M059J (cell line): ENCODE measurements around the gene SMCHD1. TPM values are rescaled to one million over a fixed set of nuclear protein-coding genes. Genes with fewer than 3 reads are reported as not detected.
A peak's percentile ranks its signal among the peaks of the same experiment; 100 is the strongest.
"Not testable (repeated sequence)": the region's sequence is repeated elsewhere in the genome, so short reads cannot be mapped to it uniquely, and the experiment has no call there.

Source experiments
- DNase-seq: peaks from one replicate; pipeline ENCODE4 v3.0.0-alpha.2; 2012; ENCODE audit warnings: low read depth
- total RNA-seq: library from RNA; depleted of rRNA; stranded (reverse); fragments of >200 nt; shearing (Covaris generic); gene quantifications from 2 replicates; pipeline ENCODE4 v1.2.3, GENCODE V29; 2014

SMCHD1 gene
- total RNA-seq, 1 experiment from 2014 or later = 38.3 TPM

DNA sequence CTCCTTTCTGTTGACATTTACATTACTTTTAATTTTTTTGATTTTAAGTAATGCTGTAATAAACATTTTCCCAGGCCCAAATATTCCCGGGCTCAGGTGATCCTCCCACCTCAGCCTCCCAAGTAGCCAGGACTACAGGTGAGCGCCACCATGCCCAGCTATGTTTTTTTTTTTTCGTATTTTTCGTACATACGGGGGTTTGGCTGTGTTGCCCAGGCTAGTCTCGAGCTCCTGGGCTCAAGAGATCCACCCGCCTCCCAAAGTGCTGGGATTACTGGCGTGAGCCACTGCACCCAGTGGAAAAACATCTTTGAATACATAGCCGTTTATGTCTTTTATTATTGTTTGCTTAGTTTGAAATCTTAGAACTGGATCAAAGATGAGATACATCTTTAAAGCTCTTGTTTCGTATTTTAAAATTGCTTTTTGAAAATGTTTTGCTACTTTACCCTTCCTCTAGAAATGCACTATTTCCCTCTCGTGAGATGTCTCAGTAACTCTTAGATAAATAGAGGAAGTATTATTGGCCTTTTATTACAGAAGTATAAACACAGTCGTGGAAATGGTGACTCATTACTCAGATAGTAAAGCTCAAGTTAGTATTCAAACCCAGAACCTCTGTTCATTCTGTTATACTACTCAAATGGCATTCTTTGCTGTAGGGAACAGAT lies 2.4 kb downstream of the SMCHD1 start:
- DNase-seq = peak; percentile 86

DNA sequence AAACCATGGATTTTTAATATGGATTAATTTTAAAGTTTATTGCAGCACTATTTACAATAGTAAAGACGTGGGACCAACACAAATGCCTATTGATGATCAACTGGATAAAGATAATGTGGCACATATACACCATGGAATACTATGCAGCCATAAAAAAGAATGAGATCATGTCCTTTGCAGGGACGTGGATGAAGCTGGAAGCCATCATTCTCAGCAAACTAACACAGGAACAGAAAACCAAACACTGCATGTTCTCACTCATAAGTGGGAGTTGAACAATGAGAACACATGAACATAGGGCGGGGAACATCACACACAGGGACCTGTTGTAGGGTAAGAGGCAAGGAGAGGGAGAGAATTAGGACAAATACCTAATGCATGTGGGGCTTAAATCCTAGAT lies 5.3 kb downstream of the SMCHD1 start:
- DNase-seq = not testable (repeated sequence)

- DNase-seq = not testable (repeated sequence)
These were observed 6.8 kb downstream of the SMCHD1 start for GRCh38 chr18:2662288-2662687.

GRCh38 chr18:2662990-2663389 lies 7.5 kb downstream of the SMCHD1 start:
- DNase-seq = no peak

- no peak for DNase-seq
These were observed 16.9 kb downstream of the SMCHD1 start for GRCh38 chr18:2672410-2672809.

DNA sequence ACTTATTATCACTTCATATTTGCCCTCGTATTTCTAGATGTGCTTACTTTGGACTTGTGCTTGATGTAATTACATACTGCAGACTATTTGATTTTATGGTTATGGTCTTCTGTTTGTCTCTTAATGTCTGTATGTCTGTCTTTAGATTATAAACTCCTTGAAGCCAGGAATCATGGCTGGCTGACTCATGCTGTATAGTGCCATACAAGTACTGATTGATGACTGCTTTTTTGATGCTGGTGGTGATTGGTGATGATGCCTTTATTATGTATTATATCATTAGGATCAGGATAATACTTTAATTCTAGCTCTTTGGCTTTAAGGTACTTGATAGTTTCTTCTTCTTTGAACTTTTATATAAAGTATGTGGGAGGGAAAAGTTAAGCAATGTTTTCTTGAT lies 17.3 kb downstream of the SMCHD1 start:
- DNase-seq = no peak

DNA sequence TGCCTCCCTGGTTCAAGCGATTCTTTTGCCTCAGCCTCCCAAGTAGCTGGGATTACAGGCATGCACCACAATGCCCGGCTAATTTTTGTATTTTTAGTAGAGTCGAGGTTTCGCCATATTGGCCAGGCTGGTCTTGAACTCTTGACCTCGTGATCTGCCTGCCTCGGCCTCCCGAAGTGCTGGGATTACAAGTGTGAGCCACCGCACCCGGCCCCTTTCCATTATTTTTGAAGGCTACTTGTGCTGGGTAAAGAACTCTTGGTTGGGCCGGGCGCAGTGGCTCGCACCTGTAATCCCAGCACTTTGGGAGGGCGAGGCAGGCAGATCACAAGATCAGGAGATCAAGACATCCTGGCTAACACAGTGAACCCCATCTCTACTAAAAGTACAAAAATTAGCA lies 23.4 kb downstream of the SMCHD1 start:
- not testable (repeated sequence) for DNase-seq

DNA sequence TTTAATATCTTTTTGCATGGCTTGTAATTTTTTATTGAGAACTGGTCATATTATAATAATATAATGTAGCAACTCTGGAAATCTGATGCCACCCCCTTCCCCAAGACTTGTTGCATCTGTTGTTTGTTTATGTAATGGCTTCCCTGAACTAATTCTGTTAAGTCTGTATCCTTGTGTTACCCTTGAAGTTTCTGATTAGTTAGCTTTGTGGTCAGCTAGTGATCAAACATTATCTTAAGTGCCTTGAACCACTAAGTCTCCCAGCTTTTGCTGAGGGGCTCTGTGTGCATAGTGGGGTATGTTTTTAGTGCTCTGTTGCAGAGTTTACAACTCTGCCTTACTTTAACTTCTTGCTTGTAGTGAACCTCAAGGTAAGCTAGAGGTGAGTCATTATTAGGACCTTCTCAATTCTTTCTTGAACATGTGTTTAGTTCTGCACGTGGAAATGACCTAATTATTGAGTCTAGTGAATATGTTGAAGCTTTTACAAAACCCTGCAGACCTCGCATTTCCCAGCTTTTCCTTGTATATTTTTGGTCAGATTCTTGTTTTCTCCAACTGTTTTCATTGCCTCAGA lies 24.8 kb downstream of the SMCHD1 start:
- DNase-seq = no peak

GRCh38 chr18:2681993-2682603 lies 26.6 kb downstream of the SMCHD1 start:
- DNase-seq = no peak

GRCh38 chr18:2683055-2683454 lies 27.5 kb downstream of the SMCHD1 start:
- no peak for DNase-seq

- DNase-seq = peak; percentile 4
These were observed 30.9 kb downstream of the SMCHD1 start for GRCh38 chr18:2686349-2686968.

- DNase-seq = no peak
These were observed 32.0 kb downstream of the SMCHD1 start for GRCh38 chr18:2687390-2688001.

GRCh38 chr18:2692508-2692907 lies 37.0 kb downstream of the SMCHD1 start:
- no peak for DNase-seq

DNA sequence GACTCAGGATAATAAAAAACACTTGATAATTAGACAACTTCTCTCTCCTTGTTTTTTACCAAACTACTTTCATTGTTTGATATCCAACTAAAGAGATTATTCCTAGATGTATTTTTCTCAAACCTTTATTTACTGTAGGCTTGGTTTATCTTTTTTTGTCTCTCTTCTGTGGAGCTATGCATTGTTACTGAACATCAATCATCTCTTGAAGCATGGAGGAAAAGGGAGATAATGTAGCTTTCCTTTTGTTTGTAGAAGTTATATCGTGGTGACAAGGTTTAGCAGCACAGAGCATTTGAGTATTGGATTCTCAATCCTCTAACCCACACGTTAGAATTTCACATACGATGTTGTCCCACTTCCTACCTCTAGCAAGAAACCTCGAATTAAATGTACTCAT lies 41.7 kb downstream of the SMCHD1 start:
- no peak for DNase-seq

DNA sequence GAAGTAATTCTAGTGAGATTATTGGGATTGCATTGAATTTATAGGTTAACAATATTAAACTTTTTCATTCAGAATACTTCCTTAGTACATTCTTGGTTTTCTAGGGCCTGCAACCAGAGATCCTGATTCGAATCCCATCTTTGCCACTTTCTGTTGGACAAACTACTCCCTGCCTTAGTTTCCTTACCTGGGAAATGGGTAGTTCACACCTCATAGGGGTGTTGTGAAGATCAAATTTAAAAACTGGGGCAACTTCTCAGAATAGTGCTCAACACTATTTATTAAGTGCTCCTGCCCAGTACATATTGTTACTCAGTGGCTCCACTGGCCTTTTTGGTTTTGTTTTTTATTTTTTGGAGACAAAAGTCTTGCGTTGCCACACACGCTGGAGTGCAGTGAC lies 43.5 kb downstream of the SMCHD1 start:
- no peak for DNase-seq

DNA sequence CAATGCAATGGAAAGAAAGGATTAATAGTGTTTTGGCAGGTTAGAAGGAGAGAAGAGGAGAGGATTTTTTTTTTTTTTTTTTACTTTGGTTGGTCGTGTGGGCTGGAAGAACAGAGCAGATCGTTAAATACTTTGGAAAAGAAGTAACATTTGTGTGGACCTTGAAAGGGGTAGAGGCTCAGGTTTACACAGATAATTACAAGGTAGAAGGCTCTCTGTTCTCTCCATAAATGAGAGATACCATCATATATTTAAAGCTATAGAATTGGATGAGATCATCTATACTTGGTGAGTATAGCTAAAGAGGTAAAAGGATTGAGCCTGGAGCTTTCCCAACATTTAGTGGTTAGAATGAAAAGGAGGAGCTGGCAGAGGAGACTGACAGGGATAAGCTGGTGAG lies 49.0 kb downstream of the SMCHD1 start:
- no peak for DNase-seq

DNA sequence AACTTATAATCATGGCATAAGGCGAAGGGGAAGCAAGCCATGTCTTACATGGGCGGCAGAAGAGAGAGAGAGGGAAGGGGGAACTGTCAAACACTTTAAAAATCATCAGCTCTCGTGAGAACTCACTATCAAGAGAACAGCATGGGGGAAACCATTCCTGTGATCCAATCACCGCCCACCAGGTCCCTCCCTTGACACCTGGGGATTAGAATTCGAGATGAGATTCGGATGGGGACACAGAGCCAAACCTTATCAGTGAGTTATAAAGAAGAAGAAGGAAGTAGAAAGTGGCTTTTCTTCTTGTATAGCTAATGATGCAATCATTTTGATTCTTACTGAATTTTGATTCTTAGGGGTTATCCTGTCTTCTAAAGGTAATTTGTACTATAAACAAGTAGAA lies 51.4 kb downstream of the SMCHD1 start:
- DNase-seq = no peak

GRCh38 chr18:2707551-2708168 lies 52.1 kb downstream of the SMCHD1 start:
- no peak for DNase-seq

GRCh38 chr18:2709316-2709715 lies 53.8 kb downstream of the SMCHD1 start:
- DNase-seq = no peak

- no peak for DNase-seq
These were observed 58.6 kb downstream of the SMCHD1 start for GRCh38 chr18:2714140-2714539.

- no peak for DNase-seq
These were observed 60.5 kb downstream of the SMCHD1 start for GRCh38 chr18:2715990-2716389.
